Mucosa of stomach (tissue), 1 donor: Measurements from ENCODE around the gene ALK.

Experiments
- H3K27me3 ChIP-seq: one replicate; pipeline ENCODE4 v1.7.0; 2013; ENCODE audit warnings: mild to moderate bottlenecking, low read length; ENCODE audit not compliant: control insufficient read depth, insufficient read depth
- H3K36me3 ChIP-seq: one replicate; pipeline ENCODE4 v1.7.0; 2013; ENCODE audit warnings: low read length; ENCODE audit not compliant: control insufficient read depth, insufficient read depth
- H3K4me1 ChIP-seq: one replicate; pipeline ENCODE4 v1.7.0; 2013; ENCODE audit warnings: mild to moderate bottlenecking, low read length; ENCODE audit not compliant: control insufficient read depth, insufficient read depth
- H3K4me3 ChIP-seq: one replicate; pipeline ENCODE4 v1.7.0; 2013; ENCODE audit warnings: low read length
- H3K9ac ChIP-seq: one replicate; pipeline ENCODE4 v1.7.0; 2013; ENCODE audit warnings: mild to moderate bottlenecking, low read length, moderate library complexity
- H3K9me3 ChIP-seq: one replicate; pipeline ENCODE4 v1.7.0; 2013; ENCODE audit warnings: mild to moderate bottlenecking, low read length, moderate library complexity; ENCODE audit not compliant: control insufficient read depth
- donor health status: Pancreatic carcinoma.

ALK gene

GRCh38 chr2:29495536-29496060 lies 425.8 kb downstream of the ALK start:
- H3K9ac ChIP-seq: no peak overlapping the region
- no peaks in the 10 kb centered on the region for H3K9me3 ChIP-seq
- H3K4me3 ChIP-seq: no peak overlapping the region
- H3K36me3 ChIP-seq: no peaks in the 10 kb centered on the region
- no peaks in the 10 kb centered on the region for H3K27me3 ChIP-seq
- H3K4me1 ChIP-seq: no peaks in the 10 kb centered on the region

GRCh38 chr2:29495068-29495467 lies 426.3 kb downstream of the ALK start:
- H3K9ac ChIP-seq: no peak overlapping the region
- H3K4me1 ChIP-seq: no peaks in the 10 kb centered on the region

GRCh38 chr2:29492701-29493100 lies 428.7 kb downstream of the ALK start:
- H3K4me3 ChIP-seq: no peak overlapping the region
- H3K4me1 ChIP-seq: no peaks in the 10 kb centered on the region
- H3K27me3 ChIP-seq: no peaks in the 10 kb centered on the region
- H3K9ac ChIP-seq: no peak overlapping the region
- no peaks in the 10 kb centered on the region for H3K36me3 ChIP-seq
- no peaks in the 10 kb centered on the region for H3K9me3 ChIP-seq

More at GRCh38 chr2:29495068-29495467, 426.3 kb downstream of the ALK start:
- Histone ChIP-seq H3K9me3 (no peaks in the 10 kb centered on the region), H3K27me3 (no peaks in the 10 kb centered on the region), H3K4me3 (no peak overlapping the region), H3K36me3 (no peaks in the 10 kb centered on the region)

GRCh38 chr2:29490045-29490444 lies 431.3 kb downstream of the ALK start:
- H3K9me3 ChIP-seq: no peaks in the 10 kb centered on the region
- no peaks in the 10 kb centered on the region for H3K27me3 ChIP-seq
- H3K9ac ChIP-seq: no peak overlapping the region
- no peak overlapping the region for H3K4me3 ChIP-seq
- no peaks in the 10 kb centered on the region for H3K4me1 ChIP-seq
- no peaks in the 10 kb centered on the region for H3K36me3 ChIP-seq

- Histone ChIP-seq H3K4me1 (no peaks in the 10 kb centered on the region), H3K9me3 (no peaks in the 10 kb centered on the region), H3K9ac (no peak overlapping the region), H3K4me3 (no peak overlapping the region), H3K36me3 (no peaks in the 10 kb centered on the region), H3K27me3 (no peaks in the 10 kb centered on the region)
Observed at GRCh38 chr2:29489568-29489967, 431.8 kb downstream of the ALK start.

GRCh38 chr2:29487967-29488555 lies 433.3 kb downstream of the ALK start:
- H3K4me1 ChIP-seq: no peaks in the 10 kb centered on the region

GRCh38 chr2:29485631-29486030 lies 435.8 kb downstream of the ALK start:
- Histone ChIP-seq H3K4me3 (no peak overlapping the region), H3K4me1 (no peaks in the 10 kb centered on the region), H3K36me3 (no peaks in the 10 kb centered on the region), H3K27me3 (no peaks in the 10 kb centered on the region), H3K9ac (no peak overlapping the region), H3K9me3 (no peaks in the 10 kb centered on the region)

More at GRCh38 chr2:29487967-29488555, 433.3 kb downstream of the ALK start:
- no peak overlapping the region for H3K9ac ChIP-seq
- H3K27me3 ChIP-seq: no peaks in the 10 kb centered on the region
- no peak overlapping the region for H3K4me3 ChIP-seq
- H3K36me3 ChIP-seq: no peaks in the 10 kb centered on the region
- no peaks in the 10 kb centered on the region for H3K9me3 ChIP-seq

GRCh38 chr2:29485117-29485516 lies 436.3 kb downstream of the ALK start:
- Histone ChIP-seq H3K27me3 (no peaks in the 10 kb centered on the region), H3K4me3 (no peak overlapping the region), H3K36me3 (no peaks in the 10 kb centered on the region), H3K9ac (no peak overlapping the region), H3K9me3 (no peaks in the 10 kb centered on the region), H3K4me1 (no peaks in the 10 kb centered on the region)

- Histone ChIP-seq H3K4me3 (no peak overlapping the region), H3K27me3 (no peaks in the 10 kb centered on the region), H3K36me3 (no peaks in the 10 kb centered on the region), H3K9ac (no peak overlapping the region), H3K4me1 (no peaks in the 10 kb centered on the region), H3K9me3 (no peaks in the 10 kb centered on the region)
Observed at GRCh38 chr2:29482867-29483266, 438.5 kb downstream of the ALK start.

- no peak overlapping the region for H3K4me3 ChIP-seq
Observed at GRCh38 chr2:29482348-29482747, 439.0 kb downstream of the ALK start.

GRCh38 chr2:29481313-29481712 lies 440.1 kb downstream of the ALK start:
- Histone ChIP-seq H3K27me3 (no peaks in the 10 kb centered on the region), H3K4me3 (no peak overlapping the region), H3K9ac (no peak overlapping the region), H3K4me1 (no peaks in the 10 kb centered on the region), H3K9me3 (no peaks in the 10 kb centered on the region), H3K36me3 (no peaks in the 10 kb centered on the region)

More at GRCh38 chr2:29482348-29482747, 439.0 kb downstream of the ALK start:
- H3K27me3 ChIP-seq: no peaks in the 10 kb centered on the region
- H3K36me3 ChIP-seq: no peaks in the 10 kb centered on the region
- H3K9me3 ChIP-seq: no peaks in the 10 kb centered on the region
- no peak overlapping the region for H3K9ac ChIP-seq
- H3K4me1 ChIP-seq: no peaks in the 10 kb centered on the region

- H3K9me3 ChIP-seq: no peaks in the 10 kb centered on the region
- H3K27me3 ChIP-seq: no peaks in the 10 kb centered on the region
- H3K36me3 ChIP-seq: no peaks in the 10 kb centered on the region
- H3K4me3 ChIP-seq: no peak overlapping the region
- H3K4me1 ChIP-seq: no peaks in the 10 kb centered on the region
- H3K9ac ChIP-seq: no peak overlapping the region
Observed at GRCh38 chr2:29480426-29480825, 441.0 kb downstream of the ALK start.

- H3K4me3 ChIP-seq: no peak overlapping the region
- no peaks in the 10 kb centered on the region for H3K4me1 ChIP-seq
- H3K9me3 ChIP-seq: no peaks in the 10 kb centered on the region
- H3K9ac ChIP-seq: no peak overlapping the region
- H3K36me3 ChIP-seq: no peaks in the 10 kb centered on the region
- no peaks in the 10 kb centered on the region for H3K27me3 ChIP-seq
Observed at GRCh38 chr2:29479401-29479800, 442.0 kb downstream of the ALK start.
